Measurements from ENCODE around the gene ZYG11B. TPM values are rescaled to one million over a fixed set of nuclear protein-coding genes. Genes with fewer than 3 reads are reported as not detected.

ZYG11B gene
- total and polyA plus RNA-seq, 2 donors (not counting 1 experiment from before 2014, with no cell fraction given): 3.6 to 22.3 TPM

DNA sequence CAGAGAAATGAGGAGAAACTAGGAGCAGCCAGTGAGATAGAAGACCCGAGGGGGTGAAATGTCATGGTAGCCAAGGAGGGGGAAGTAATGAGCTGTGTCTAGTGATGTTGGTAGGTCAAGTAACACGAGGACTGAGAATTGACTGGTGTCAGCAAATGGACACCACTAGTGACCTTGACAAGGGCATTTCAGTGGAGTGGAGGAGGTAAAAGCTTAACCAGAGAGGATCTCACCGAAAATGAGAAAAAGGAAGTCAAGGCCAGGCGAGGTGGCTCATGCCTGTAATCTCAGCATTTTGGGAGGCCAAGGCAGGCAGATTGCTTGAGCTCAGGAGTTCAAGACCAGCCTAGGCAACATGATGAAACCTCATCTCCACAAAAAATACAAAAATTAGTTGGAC is 3.0 kb upstream of the ZYG11B start:
- no peaks in the 10 kb centered on the region for H3K9me3 ChIP-seq (ENCODE audit: control extremely low read depth in 1 of 3, control insufficient read depth in 2 of 3, insufficient read depth in 1 of 3, low read length in 2 of 3)
- ChIA-PET POLR2A (interaction anchor here (0.7 kb wide), 1 partner anchor 20 kb away, joined by 3 read pairs; no protein-coding TSS in a partner anchor), CTCF (interaction anchor here (0.6 to 0.8 kb wide), 2 partner anchors 20 to 24 kb away, joined by 3 read pairs; no protein-coding TSS in a partner anchor)
- H3K36me3 ChIP-seq (replicated peaks in 1 of 2; ENCODE audit: control extremely low read depth in 1 of 2, control insufficient read depth in 1 of 2, extremely low read depth in 1 of 2, insufficient read depth in 2 of 2, low read length in 1 of 2): no peaks in the 10 kb centered on the region
- no peak overlapping the region for H3K4me3 ChIP-seq (ENCODE audit: control extremely low read depth in 1 of 5, extremely low read depth in 1 of 5, insufficient read depth in 1 of 5, low read depth in 2 of 5, low read length in 4 of 5)
- H3K27ac Mint-ChIP-seq: no peak overlapping the region
- no peak overlapping the region for H3K4me3 Mint-ChIP-seq
- H3K27ac ChIP-seq (ENCODE audit: low read length in 2 of 2): no peak overlapping the region
- H3K27me3 ChIP-seq (replicated peaks in 1 of 4; ENCODE audit: control extremely low read depth in 1 of 4, control insufficient read depth in 3 of 4, insufficient read depth in 4 of 4, low read length in 3 of 4): no peaks in the 10 kb centered on the region
- H2AFZ ChIP-seq (ENCODE audit: insufficient read depth, low read depth, low read length, poor library complexity, severe bottlenecking): no peak overlapping the region
- intact Hi-C loops (cut with micrococcal nuclease): no loop called here
- no peaks in the 10 kb centered on the region for H4K20me1 ChIP-seq (ENCODE audit: control insufficient read depth, insufficient read depth, low read length, poor library complexity, severe bottlenecking)
- no peak overlapping the region for H3K4me2 ChIP-seq (replicated peaks; ENCODE audit: low read depth, low read length, poor library complexity, severe bottlenecking)
- H3K79me2 ChIP-seq (ENCODE audit: control insufficient read depth, insufficient read depth, low read length): peaks cover 23% of the 10 kb centered on the region
- TF ChIP-seq, protein P1, sequence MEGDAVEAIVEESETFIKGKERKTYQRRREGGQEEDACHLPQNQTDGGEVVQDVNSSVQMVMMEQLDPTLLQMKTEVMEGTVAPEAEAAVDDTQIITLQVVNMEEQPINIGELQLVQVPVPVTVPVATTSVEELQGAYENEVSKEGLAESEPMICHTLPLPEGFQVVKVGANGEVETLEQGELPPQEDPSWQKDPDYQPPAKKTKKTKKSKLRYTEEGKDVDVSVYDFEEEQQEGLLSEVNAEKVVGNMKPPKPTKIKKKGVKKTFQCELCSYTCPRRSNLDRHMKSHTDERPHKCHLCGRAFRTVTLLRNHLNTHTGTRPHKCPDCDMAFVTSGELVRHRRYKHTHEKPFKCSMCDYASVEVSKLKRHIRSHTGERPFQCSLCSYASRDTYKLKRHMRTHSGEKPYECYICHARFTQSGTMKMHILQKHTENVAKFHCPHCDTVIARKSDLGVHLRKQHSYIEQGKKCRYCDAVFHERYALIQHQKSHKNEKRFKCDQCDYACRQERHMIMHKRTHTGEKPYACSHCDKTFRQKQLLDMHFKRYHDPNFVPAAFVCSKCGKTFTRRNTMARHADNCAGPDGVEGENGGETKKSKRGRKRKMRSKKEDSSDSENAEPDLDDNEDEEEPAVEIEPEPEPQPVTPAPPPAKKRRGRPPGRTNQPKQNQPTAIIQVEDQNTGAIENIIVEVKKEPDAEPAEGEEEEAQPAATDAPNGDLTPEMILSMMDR (IDR thresholded peaks at IDR 0.05): no peak
- no peak for TF ChIP-seq EZH2 (IDR thresholded peaks at IDR 0.05; ENCODE audit: borderline replicate concordance, insufficient read depth, low read depth, low read length, poor library complexity, severe bottlenecking)
- 91% methylated on average over 4 of the region's 4 CpGs for WGBS (ENCODE audit: insufficient coverage)
- ATAC-seq (ENCODE audit: low read depth) (no peak), DNase-seq (no peak)
- H3K27me3 Mint-ChIP-seq: peaks cover 7% of the 10 kb centered on the region
- peaks cover 27% of the 10 kb centered on the region for H3K4me1 Mint-ChIP-seq
- H3K9me3 Mint-ChIP-seq (ENCODE audit: insufficient read depth): no peaks in the 10 kb centered on the region
- no peak overlapping the region for H3K9ac ChIP-seq (ENCODE audit: low read length)
- peaks cover 8 to 12% of the 10 kb centered on the region in 2 donors for H3K4me1 ChIP-seq (ENCODE audit: control insufficient read depth in 2 of 2, insufficient read depth in 2 of 2, low read length in 2 of 2)

DNA sequence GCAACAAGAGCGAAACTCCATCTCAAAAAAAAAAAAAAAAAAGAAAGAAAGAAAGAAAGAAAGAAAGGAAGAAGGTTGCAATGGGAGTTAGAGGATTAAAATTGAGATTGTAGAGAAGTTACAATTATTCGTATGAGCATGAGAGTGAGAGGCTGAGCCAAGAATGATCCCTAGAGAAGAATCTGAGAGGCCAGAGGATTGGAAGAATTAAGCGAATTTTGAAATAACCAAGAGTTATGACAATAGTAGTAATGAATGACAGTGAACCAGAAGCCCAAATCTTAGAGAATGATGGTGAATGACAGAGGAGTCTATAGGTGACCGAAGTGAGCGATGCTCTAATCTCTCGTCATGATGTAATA is 369 bp upstream of the ZYG11B start:
- no peak for ATAC-seq (ENCODE audit: low read depth)
- H3K9me3 Mint-ChIP-seq (ENCODE audit: insufficient read depth): no peaks in the 10 kb centered on the region
- Histone ChIP-seq H3K27ac (ENCODE audit: low read length in 2 of 2) (peak overlapping the region in 1 of 2 donors; percentile 66), H4K20me1 (ENCODE audit: control insufficient read depth, insufficient read depth, low read length, poor library complexity, severe bottlenecking) (no peaks in the 10 kb centered on the region), H3K36me3 (replicated peaks in 1 of 2; ENCODE audit: control extremely low read depth in 1 of 2, control insufficient read depth in 1 of 2, extremely low read depth in 1 of 2, insufficient read depth in 2 of 2, low read length in 1 of 2) (no peaks in the 10 kb centered on the region), H3K79me2 (ENCODE audit: control insufficient read depth, insufficient read depth, low read length) (peaks cover 36% of the 10 kb centered on the region), H3K4me1 (ENCODE audit: control insufficient read depth in 2 of 2, insufficient read depth in 2 of 2, low read length in 2 of 2) (peaks cover 8 to 12% of the 10 kb centered on the region in 2 donors), H3K9ac (ENCODE audit: low read length) (peak overlapping the region; percentile 85), H3K4me3 (ENCODE audit: control extremely low read depth in 1 of 5, extremely low read depth in 1 of 5, insufficient read depth in 1 of 5, low read depth in 2 of 5, low read length in 4 of 5) (peak overlapping the region; percentile 42 to 82 (median 72)), H2AFZ (ENCODE audit: insufficient read depth, low read depth, low read length, poor library complexity, severe bottlenecking) (peak overlapping the region; percentile 87), H3K9me3 (ENCODE audit: control extremely low read depth in 1 of 3, control insufficient read depth in 2 of 3, insufficient read depth in 1 of 3, low read length in 2 of 3) (no peaks in the 10 kb centered on the region), H3K27me3 (replicated peaks in 1 of 4; ENCODE audit: control extremely low read depth in 1 of 4, control insufficient read depth in 3 of 4, insufficient read depth in 4 of 4, low read length in 3 of 4) (no peaks in the 10 kb centered on the region), H3K4me2 (replicated peaks; ENCODE audit: low read depth, low read length, poor library complexity, severe bottlenecking) (peak overlapping the region; percentile 89)
- CTCF ChIA-PET: interaction anchor here (1.3 to 2.0 kb wide), 2 partner anchors 12 to 23 kb away, joined by 6 read pairs; no protein-coding TSS in a partner anchor
- peak overlapping the region; percentile 88 for H3K27ac Mint-ChIP-seq
- H3K27me3 Mint-ChIP-seq: peaks cover 4% of the 10 kb centered on the region
- WGBS (ENCODE audit: insufficient coverage): 13% methylated on average over 5 of the region's 6 CpGs
- TF ChIP-seq, protein P1 (IDR thresholded peaks at IDR 0.05): no peak
- no peak for TF ChIP-seq EZH2 (IDR thresholded peaks at IDR 0.05; ENCODE audit: borderline replicate concordance, insufficient read depth, low read depth, low read length, poor library complexity, severe bottlenecking)
- intact Hi-C loops (cut with micrococcal nuclease): loop anchor here (1.0 to 5.0 kb wide), 5 partner anchors 23 to 1161 kb away; partner anchors contain the start of genes CC2D1B, ORC1, PRPF38A and YIPF1
- no peak for DNase-seq
- peak overlapping the region; percentile 80 for H3K4me3 Mint-ChIP-seq
- POLR2A ChIA-PET: interaction anchor here (1.0 to 1.3 kb wide), 3 partner anchors 23 to 172 kb away, joined by 3 to 7 read pairs (median 3); no protein-coding TSS in a partner anchor
- H3K4me1 Mint-ChIP-seq: peaks cover 32% of the 10 kb centered on the region
